HG02970 (cell line): ENCODE results near the gene SLC8A3.

ENCODE experiments used
- ATAC-seq: cut with Tn5 transposase; IDR thresholded peaks from one replicate; pipeline ENCODE4 v1.9.1; 2021; ENCODE audit warnings: mild to moderate bottlenecking, moderate library complexity, moderate number of reproducible peaks; ENCODE audit not compliant: unreplicated experiment, low FRiP score

SLC8A3 gene

GRCh38 chr14:70177081-70177800 lies 11.5 kb downstream of the SLC8A3 start:
- no peak for ATAC-seq

- no peak for ATAC-seq
These were observed 15.2 kb downstream of the SLC8A3 start for GRCh38 chr14:70173569-70173968.

- ATAC-seq, result no peak
These were observed 17.0 kb downstream of the SLC8A3 start for GRCh38 chr14:70171726-70172125.

GRCh38 chr14:70170976-70171375 lies 17.8 kb downstream of the SLC8A3 start:
- ATAC-seq, result no peak

- ATAC-seq, result no peak
These were observed 20.3 kb downstream of the SLC8A3 start for GRCh38 chr14:70168406-70168805.

- ATAC-seq, result no peak
These were observed 22.1 kb downstream of the SLC8A3 start for GRCh38 chr14:70166530-70167203.

GRCh38 chr14:70162358-70162757 lies 26.4 kb downstream of the SLC8A3 start:
- ATAC-seq, result no peak

GRCh38 chr14:70156592-70156991 lies 32.2 kb downstream of the SLC8A3 start:
- ATAC-seq, result no peak

GRCh38 chr14:70152704-70153103 lies 36.0 kb downstream of the SLC8A3 start:
- ATAC-seq, result no peak

- no peak for ATAC-seq
These were observed 36.7 kb downstream of the SLC8A3 start for GRCh38 chr14:70152081-70152480.

GRCh38 chr14:70149596-70150165 lies 39.1 kb downstream of the SLC8A3 start:
- no peak for ATAC-seq

GRCh38 chr14:70148911-70149595 lies 39.7 kb downstream of the SLC8A3 start:
- ATAC-seq, result no peak

- no peak for ATAC-seq
These were observed 40.4 kb downstream of the SLC8A3 start for GRCh38 chr14:70148351-70148750.

GRCh38 chr14:70144046-70144445 lies 44.7 kb downstream of the SLC8A3 start:
- ATAC-seq, result no peak

- no peak for ATAC-seq
These were observed 45.4 kb downstream of the SLC8A3 start for GRCh38 chr14:70143306-70143705.

- ATAC-seq, result no peak
These were observed 48.1 kb downstream of the SLC8A3 start for GRCh38 chr14:70140614-70141013.

- ATAC-seq, result no peak
These were observed 49.4 kb downstream of the SLC8A3 start for GRCh38 chr14:70139384-70139783.

- ATAC-seq, result no peak
These were observed 51.0 kb downstream of the SLC8A3 start for GRCh38 chr14:70137788-70138187.

GRCh38 chr14:70133461-70133860 lies 55.3 kb downstream of the SLC8A3 start:
- ATAC-seq, result no peak

GRCh38 chr14:70130482-70130881 lies 58.3 kb downstream of the SLC8A3 start:
- ATAC-seq, result no peak

- ATAC-seq, result no peak
These were observed 61.6 kb downstream of the SLC8A3 start for GRCh38 chr14:70127186-70127585.
